Measurements from ENCODE around the gene SUCLG2.

The SUCLG2 gene

DNA sequence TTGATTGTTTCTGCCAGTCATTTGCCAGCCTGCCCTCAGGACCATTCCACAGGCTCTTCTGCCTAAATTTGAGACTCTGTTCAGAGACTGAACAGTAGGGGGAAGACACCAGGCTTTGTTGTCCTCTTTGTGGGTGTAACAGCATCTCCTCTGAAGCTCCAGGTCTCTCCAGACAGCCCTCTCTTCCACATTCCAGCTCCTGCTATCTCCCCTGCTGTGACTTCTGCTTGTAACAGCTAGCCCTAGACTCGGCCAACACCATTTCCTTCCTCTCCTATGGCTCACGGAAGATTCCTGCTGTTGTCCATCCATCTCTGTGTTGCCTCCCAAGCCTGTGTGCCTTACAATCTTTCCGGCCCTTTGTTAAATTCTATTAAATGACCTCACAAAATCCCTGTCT is 40.2 kb downstream of the SUCLG2 start:
- no peak for DNase-seq (ENCODE audit: extremely low read depth, insufficient read length)
- no peak overlapping the region for H3K4me3 ChIP-seq (replicated peaks; ENCODE audit: low read depth, low read length)
- no peaks in the 10 kb centered on the region for H3K27me3 ChIP-seq (replicated peaks; ENCODE audit: control insufficient read depth, insufficient read depth, low read length)
- H3K36me3 ChIP-seq (ENCODE audit: control insufficient read depth, insufficient read depth, low read length): peaks cover 1% of the 10 kb centered on the region
- TF ChIP-seq, protein P1, sequence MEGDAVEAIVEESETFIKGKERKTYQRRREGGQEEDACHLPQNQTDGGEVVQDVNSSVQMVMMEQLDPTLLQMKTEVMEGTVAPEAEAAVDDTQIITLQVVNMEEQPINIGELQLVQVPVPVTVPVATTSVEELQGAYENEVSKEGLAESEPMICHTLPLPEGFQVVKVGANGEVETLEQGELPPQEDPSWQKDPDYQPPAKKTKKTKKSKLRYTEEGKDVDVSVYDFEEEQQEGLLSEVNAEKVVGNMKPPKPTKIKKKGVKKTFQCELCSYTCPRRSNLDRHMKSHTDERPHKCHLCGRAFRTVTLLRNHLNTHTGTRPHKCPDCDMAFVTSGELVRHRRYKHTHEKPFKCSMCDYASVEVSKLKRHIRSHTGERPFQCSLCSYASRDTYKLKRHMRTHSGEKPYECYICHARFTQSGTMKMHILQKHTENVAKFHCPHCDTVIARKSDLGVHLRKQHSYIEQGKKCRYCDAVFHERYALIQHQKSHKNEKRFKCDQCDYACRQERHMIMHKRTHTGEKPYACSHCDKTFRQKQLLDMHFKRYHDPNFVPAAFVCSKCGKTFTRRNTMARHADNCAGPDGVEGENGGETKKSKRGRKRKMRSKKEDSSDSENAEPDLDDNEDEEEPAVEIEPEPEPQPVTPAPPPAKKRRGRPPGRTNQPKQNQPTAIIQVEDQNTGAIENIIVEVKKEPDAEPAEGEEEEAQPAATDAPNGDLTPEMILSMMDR (IDR thresholded peaks at IDR 0.05; ENCODE audit: insufficient read depth, low read length, poor library complexity, severe bottlenecking): no peak

DNA sequence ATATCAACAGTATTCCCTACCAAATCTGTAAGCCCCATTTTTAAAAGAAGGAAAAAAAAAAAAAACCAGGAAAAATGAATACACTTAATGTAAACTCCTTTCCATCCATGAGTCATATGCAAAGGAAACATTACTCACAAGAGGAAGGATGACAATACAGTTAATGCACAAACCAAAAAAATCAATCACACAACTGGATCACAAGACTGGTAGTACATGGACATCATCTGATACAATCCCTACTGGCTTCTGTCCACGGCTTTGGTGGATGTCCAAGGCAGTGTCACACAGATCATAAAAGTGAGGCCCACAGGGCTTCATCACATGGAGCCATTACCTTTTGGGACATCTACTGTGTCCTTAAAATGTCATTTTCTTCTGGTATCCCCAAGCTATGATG is 44.0 kb downstream of the SUCLG2 start:
- no peaks in the 10 kb centered on the region for H3K27me3 ChIP-seq (replicated peaks; ENCODE audit: control insufficient read depth, insufficient read depth, low read length)
- H3K4me3 ChIP-seq (replicated peaks; ENCODE audit: low read depth, low read length): no peak overlapping the region
- TF ChIP-seq, protein P1 (IDR thresholded peaks at IDR 0.05; ENCODE audit: insufficient read depth, low read length, poor library complexity, severe bottlenecking): no peak
- peaks cover 10% of the 10 kb centered on the region for H3K36me3 ChIP-seq (ENCODE audit: control insufficient read depth, insufficient read depth, low read length)
- DNase-seq (ENCODE audit: extremely low read depth, insufficient read length): no peak

DNA sequence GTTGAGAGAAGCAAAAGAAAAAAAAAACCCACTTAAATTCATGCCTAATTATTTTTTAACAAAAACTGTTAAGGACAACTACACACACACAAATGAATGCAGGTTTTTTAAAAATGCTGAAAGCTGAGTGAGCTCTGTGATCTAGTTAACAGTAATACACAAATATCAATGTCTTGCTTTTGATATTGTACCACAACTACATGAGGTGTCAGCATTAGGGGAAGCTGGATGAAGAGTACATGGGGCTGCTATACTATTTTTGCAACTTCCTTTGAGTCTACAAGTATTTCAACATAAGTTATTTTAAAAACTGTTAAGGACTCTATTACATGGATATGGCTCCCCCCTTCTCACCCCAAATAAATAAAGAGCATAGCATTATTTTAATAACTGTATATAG is 44.7 kb downstream of the SUCLG2 start:
- Histone ChIP-seq H3K27me3 (replicated peaks; ENCODE audit: control insufficient read depth, insufficient read depth, low read length) (no peaks in the 10 kb centered on the region), H3K36me3 (ENCODE audit: control insufficient read depth, insufficient read depth, low read length) (peaks cover 10% of the 10 kb centered on the region), H3K4me3 (replicated peaks; ENCODE audit: low read depth, low read length) (no peak overlapping the region)
- DNase-seq (ENCODE audit: extremely low read depth, insufficient read length): no peak
- TF ChIP-seq, protein P1 (IDR thresholded peaks at IDR 0.05; ENCODE audit: insufficient read depth, low read length, poor library complexity, severe bottlenecking): no peak

GRCh38 chr3:67608034-67608433 is 46.4 kb downstream of the SUCLG2 start:
- peaks cover 8% of the 10 kb centered on the region for H3K36me3 ChIP-seq (ENCODE audit: control insufficient read depth, insufficient read depth, low read length)
- no peak for DNase-seq (ENCODE audit: extremely low read depth, insufficient read length)
- no peak overlapping the region for H3K4me3 ChIP-seq (replicated peaks; ENCODE audit: low read depth, low read length)
- H3K27me3 ChIP-seq (replicated peaks; ENCODE audit: control insufficient read depth, insufficient read depth, low read length): no peaks in the 10 kb centered on the region
- TF ChIP-seq, protein P1 (IDR thresholded peaks at IDR 0.05; ENCODE audit: insufficient read depth, low read length, poor library complexity, severe bottlenecking): no peak

DNA sequence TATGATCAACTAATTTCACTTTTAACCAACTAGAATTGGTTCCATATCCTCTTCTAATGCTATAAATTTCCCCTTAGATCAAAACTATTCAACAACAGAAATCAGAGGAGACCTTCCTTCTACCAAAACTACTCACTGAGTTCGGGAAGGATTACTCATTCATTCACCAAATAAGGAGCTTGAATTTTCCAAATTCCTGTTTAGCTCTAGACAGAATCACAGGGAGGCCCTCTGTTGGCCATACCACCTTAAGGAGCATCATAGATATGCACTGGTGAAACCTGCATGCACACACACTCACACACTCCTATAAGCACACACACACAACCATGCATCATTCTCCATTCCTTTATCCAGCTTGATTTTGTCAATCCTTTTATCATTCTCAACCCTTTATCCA is 49.0 kb downstream of the SUCLG2 start:
- TF ChIP-seq, protein P1 (IDR thresholded peaks at IDR 0.05; ENCODE audit: insufficient read depth, low read length, poor library complexity, severe bottlenecking): no peak
- Histone ChIP-seq H3K36me3 (ENCODE audit: control insufficient read depth, insufficient read depth, low read length) (peaks cover 8% of the 10 kb centered on the region), H3K4me3 (replicated peaks; ENCODE audit: low read depth, low read length) (no peak overlapping the region), H3K27me3 (replicated peaks; ENCODE audit: control insufficient read depth, insufficient read depth, low read length) (no peaks in the 10 kb centered on the region)
- DNase-seq (ENCODE audit: extremely low read depth, insufficient read length): no peak

DNA sequence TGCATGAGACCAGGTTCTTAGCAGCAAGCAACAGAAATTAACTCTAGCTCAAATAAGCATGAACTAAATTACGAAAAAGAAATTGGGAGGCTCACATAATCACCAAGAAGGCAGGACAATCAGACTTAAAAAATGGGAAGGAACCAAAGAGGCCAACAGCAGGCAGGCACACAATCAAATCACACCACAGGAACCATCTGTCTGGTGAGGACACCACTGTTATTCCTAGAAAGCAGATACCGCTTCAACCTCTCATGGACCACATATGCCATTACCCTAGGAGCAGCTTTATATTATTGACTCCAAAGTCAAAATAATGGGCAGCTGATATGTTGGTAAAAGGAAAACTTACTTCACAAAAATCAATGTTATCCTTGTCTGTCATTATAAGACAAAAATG is 51.6 kb downstream of the SUCLG2 start:
- Histone ChIP-seq H3K36me3 (ENCODE audit: control insufficient read depth, insufficient read depth, low read length) (no peaks in the 10 kb centered on the region; the same call in 1 of the 2 replicates), H3K4me3 (replicated peaks; ENCODE audit: low read depth, low read length) (no peak overlapping the region), H3K27me3 (replicated peaks; ENCODE audit: control insufficient read depth, insufficient read depth, low read length) (no peaks in the 10 kb centered on the region)
- no peak for DNase-seq (ENCODE audit: extremely low read depth, insufficient read length)
- TF ChIP-seq, protein P1 (IDR thresholded peaks at IDR 0.05; ENCODE audit: insufficient read depth, low read length, poor library complexity, severe bottlenecking): no peak

All from GM06990 (cell line).